Neural crest cell (in vitro differentiated cells): ENCODE results near the gene CELA2A. TPM values are rescaled to one million over a fixed set of nuclear protein-coding genes. Genes with fewer than 3 reads are reported as not detected.

Source experiments
- DNase-seq: peaks from one replicate; pipeline ENCODE4 v3.0.0; 2021; ENCODE audit warnings: low read depth, mixed read lengths, low spot score
- H3K27ac Mint-ChIP-seq: one replicate; pipeline ENCODE4 v1.8.0; 2021; ENCODE audit warnings: mild to moderate bottlenecking, mixed read lengths; ENCODE audit not compliant: unreplicated experiment
- H3K27me3 Mint-ChIP-seq: 2 replicates; pipeline ENCODE4 v1.8.0; 2021; ENCODE audit warnings: low read depth, mild to moderate bottlenecking, mixed read lengths
- H3K36me3 Mint-ChIP-seq: 2 replicates; pipeline ENCODE4 v1.8.0; 2021; ENCODE audit warnings: low read depth, mild to moderate bottlenecking, mixed read lengths
- H3K4me1 Mint-ChIP-seq: 2 replicates; pipeline ENCODE4 v1.8.0; 2021; ENCODE audit warnings: mixed read lengths
- H3K4me3 Mint-ChIP-seq: one replicate; pipeline ENCODE4 v1.8.0; 2021; ENCODE audit warnings: mild to moderate bottlenecking, mixed read lengths
- H3K9me3 Mint-ChIP-seq: 2 replicates; pipeline ENCODE4 v1.8.0; 2021; ENCODE audit warnings: mixed read lengths
- total RNA-seq: library from RNA; stranded (reverse); gene quantifications from 2 replicates; pipeline ENCODE4 v1.2.1, GENCODE V29; 2021
- TF ChIP-seq, protein P1 (sequence below): fragments of 200-600 bp; sonication (generic); conservative IDR thresholded peaks from 2 replicates; pipeline ENCODE4 v1.5.0; 2021; ENCODE audit warnings: antibody characterized with exemption, mild to moderate bottlenecking

CELA2A gene
- total RNA-seq, 1 donor from 2014 or later = not detected

DNA sequence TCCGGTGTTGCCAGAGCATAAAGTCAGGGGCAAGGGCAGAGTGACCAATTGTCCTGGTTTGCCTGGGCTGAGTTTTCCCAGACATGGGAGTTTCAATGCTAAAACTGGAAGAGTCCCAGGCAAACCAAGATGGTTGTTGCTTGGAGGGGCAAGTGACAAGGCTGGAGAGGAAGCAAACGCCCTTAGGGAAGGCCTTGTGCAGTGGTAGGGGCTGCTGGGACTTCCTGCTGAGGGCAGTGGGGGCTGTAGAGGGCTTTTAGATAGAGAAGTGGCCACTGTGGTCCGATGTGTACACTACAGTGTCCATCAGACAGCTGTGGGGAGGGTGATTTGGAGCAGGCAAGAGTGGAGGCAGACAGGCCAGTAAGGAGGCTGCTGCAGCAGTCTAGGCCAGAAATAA, 7.0 kb upstream of the CELA2A start:
- no peak for DNase-seq
- H3K27ac Mint-ChIP-seq = no peak overlapping the region
- H3K4me3 Mint-ChIP-seq = no peak overlapping the region
- no peaks in the 10 kb centered on the region for H3K4me1 Mint-ChIP-seq
- H3K27me3 Mint-ChIP-seq = no peaks in the 10 kb centered on the region
- no peaks in the 10 kb centered on the region for H3K9me3 Mint-ChIP-seq
- no peaks in the 10 kb centered on the region for H3K36me3 Mint-ChIP-seq
- TF ChIP-seq, protein P1, sequence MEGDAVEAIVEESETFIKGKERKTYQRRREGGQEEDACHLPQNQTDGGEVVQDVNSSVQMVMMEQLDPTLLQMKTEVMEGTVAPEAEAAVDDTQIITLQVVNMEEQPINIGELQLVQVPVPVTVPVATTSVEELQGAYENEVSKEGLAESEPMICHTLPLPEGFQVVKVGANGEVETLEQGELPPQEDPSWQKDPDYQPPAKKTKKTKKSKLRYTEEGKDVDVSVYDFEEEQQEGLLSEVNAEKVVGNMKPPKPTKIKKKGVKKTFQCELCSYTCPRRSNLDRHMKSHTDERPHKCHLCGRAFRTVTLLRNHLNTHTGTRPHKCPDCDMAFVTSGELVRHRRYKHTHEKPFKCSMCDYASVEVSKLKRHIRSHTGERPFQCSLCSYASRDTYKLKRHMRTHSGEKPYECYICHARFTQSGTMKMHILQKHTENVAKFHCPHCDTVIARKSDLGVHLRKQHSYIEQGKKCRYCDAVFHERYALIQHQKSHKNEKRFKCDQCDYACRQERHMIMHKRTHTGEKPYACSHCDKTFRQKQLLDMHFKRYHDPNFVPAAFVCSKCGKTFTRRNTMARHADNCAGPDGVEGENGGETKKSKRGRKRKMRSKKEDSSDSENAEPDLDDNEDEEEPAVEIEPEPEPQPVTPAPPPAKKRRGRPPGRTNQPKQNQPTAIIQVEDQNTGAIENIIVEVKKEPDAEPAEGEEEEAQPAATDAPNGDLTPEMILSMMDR = no peak

DNA sequence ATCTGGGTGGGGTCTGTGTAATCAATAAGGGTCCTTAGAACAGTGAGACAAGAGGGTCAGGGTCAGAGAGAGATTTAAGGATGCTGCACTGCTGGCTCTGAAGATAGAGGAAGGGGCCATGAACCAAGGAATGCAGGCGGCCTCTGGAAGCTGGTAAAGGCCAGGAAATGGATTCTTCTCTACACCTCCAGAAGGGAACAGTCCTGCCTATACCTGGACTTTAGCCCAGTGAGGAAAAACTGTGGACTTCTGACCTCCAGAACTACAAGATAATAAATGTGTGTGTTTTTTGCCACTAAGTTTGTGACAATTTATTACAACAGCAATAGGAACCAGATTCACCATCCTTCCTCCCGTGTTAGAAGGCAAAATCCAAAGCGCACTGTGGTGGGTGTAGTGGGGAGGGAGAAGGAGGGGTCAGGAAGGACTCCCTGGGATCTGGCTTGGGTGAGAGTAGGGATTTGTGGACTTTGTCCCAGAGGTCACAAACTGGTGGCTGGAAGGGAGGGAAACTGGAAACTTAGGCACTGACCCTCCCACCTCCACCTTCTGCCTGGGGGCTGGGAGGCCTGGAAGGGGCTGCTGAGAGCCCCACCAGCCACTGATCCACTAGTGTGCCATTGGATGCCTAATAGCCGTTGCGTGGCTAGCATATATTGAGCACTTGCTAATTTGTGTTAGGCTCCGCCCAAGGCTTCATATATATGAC, 5.4 kb upstream of the CELA2A start:
- H3K4me1 Mint-ChIP-seq = no peaks in the 10 kb centered on the region
- no peak for DNase-seq
- no peaks in the 10 kb centered on the region for H3K9me3 Mint-ChIP-seq
- no peak overlapping the region for H3K27ac Mint-ChIP-seq
- H3K4me3 Mint-ChIP-seq = no peak overlapping the region
- TF ChIP-seq, protein P1 = no peak
- H3K36me3 Mint-ChIP-seq = no peaks in the 10 kb centered on the region
- H3K27me3 Mint-ChIP-seq = no peaks in the 10 kb centered on the region

DNA sequence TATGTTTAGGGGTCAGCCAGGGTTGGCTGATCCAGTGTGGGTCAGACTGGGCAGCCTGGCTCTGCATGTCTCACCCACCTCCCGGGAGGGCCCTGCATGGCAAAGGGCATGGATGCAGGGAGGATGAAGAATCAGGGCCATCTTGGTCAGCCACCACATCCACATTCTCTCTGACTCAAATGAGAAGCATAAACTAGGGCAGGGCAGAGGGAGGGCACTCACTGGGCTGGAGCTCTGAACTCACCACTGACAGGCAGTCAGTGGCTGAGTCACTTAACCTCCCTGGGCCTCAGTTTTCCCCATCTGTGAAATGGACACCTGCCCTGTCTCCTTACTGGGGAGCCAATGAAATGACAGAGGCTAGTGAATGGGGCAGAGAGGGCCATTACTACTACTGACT, 4.3 kb upstream of the CELA2A start:
- Mint-ChIP-seq H3K4me1 (no peaks in the 10 kb centered on the region), H3K27me3 (no peaks in the 10 kb centered on the region), H3K36me3 (no peaks in the 10 kb centered on the region), H3K9me3 (no peaks in the 10 kb centered on the region), H3K27ac (no peak overlapping the region), H3K4me3 (no peak overlapping the region)
- TF ChIP-seq, protein P1 = no peak
- DNase-seq = no peak

DNA sequence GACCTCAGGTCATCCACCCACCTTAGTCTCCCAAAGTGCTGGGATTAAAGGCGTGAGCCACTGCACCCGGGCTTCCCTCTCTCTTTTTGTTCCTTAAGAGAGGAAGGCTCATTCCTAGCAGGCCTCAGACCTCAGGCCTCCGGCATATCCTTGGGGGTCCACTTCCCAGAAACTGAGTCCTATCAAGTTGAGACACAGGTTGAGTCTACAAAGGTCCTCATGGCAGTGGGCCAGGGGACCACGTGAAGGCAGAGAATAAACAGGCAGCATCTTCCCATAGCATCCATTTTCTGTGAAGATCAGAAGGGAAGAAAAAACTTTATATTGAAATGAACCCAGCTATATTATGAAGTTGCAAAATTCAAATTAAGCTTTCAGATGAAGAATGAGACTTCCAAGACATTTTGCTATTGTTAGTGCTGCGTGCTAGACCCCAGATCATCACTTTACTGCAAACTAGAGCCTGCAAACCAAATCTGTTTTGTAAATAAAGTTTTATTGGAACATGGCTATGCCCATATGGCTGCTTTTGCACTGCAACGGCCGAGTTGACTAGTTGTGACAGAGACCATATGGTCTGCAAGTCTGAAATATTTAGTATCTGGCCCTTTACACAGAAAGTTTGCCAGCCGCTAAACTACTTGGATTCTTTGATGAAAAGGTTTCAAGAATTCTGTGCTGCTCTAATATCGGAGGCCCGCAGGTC, 3.5 kb upstream of the CELA2A start:
- no peak overlapping the region for H3K4me3 Mint-ChIP-seq
- H3K27me3 Mint-ChIP-seq = no peaks in the 10 kb centered on the region
- no peaks in the 10 kb centered on the region for H3K36me3 Mint-ChIP-seq
- H3K4me1 Mint-ChIP-seq = no peaks in the 10 kb centered on the region
- H3K27ac Mint-ChIP-seq = no peak overlapping the region
- H3K9me3 Mint-ChIP-seq = no peaks in the 10 kb centered on the region
- no peak for DNase-seq
- TF ChIP-seq, protein P1 = no peak

DNA sequence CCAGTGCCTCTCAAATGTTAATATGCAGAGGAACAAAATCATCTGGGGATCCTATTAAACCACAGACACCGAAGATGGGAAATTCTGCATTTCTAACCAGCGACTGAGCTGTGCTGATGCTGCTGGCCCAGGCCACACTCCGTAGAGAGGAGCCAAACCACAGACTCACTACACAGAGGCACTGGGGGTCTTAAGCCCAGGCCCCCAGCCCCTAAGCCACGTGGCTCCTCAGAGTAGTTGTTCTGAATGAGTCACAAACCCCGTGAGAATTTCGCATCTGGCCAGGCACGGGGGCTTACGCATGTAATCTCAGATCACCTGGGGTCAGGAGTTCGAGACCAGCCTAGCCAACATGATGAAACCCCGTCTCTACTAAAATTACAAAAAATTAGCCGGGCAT, 2.8 kb upstream of the CELA2A start:
- Mint-ChIP-seq H3K36me3 (no peaks in the 10 kb centered on the region), H3K27ac (no peak overlapping the region), H3K4me1 (no peaks in the 10 kb centered on the region), H3K27me3 (no peaks in the 10 kb centered on the region), H3K9me3 (no peaks in the 10 kb centered on the region), H3K4me3 (no peak overlapping the region)
- TF ChIP-seq, protein P1 = no peak
- DNase-seq = no peak
